Caco-2 (cell line): ENCODE results near the gene LRRC2. TPM values are rescaled to one million over a fixed set of nuclear protein-coding genes. Genes with fewer than 3 reads are reported as not detected.
"Not testable (repeated sequence)": the region's sequence is repeated elsewhere in the genome, so short reads cannot be mapped to it uniquely, and the experiment has no call there.

Experiments used
- BruUV-seq: library from RNA; stranded (reverse); fragments of 400-500 nt; replicated peaks from 2 replicates; lab custom pipeline; 2021; lab: Mats Ljungman, UMichigan
- CTCF ChIA-PET: fragments of 300-600 bp; sonication (Branson Sonifier 250); formaldehyde crosslinking; loops from one replicate; lab custom pipeline; 2022; ENCODE audit warnings: antibody characterized with exemption; lab: Charles Lee
- POLR2A ChIA-PET: fragments of 300-600 bp; sonication (Branson Sonifier 250); formaldehyde crosslinking; loops from one replicate; lab custom pipeline; 2022; ENCODE audit warnings: antibody characterized with exemption; lab: Charles Lee
- DNase-seq, 2 experiments: peaks; one replicate each; pipeline versions ENCODE4 v3.0.0 to v3.0.0-alpha.2; 2020 to 2022
- H3K27me3 ChIP-seq: replicated peaks from 2 replicates; pipeline ENCODE4 v1.6.0; 2011; ENCODE audit warnings: low read length; ENCODE audit not compliant: control insufficient read depth, insufficient read depth
- H3K36me3 ChIP-seq: 2 replicates; pipeline ENCODE4 v1.5.1; 2011; ENCODE audit warnings: low read length; ENCODE audit not compliant: control insufficient read depth, insufficient read depth
- H3K4me1 ChIP-seq: fragments of 250-450 bp; sonication (Bioruptor Pico); 2 replicates; pipeline ENCODE4 v1.5.1; 2020; ENCODE audit warnings: mild to moderate bottlenecking
- H3K4me3 ChIP-seq: 2 replicates; pipeline ENCODE4 v1.5.1; 2011; ENCODE audit warnings: low read depth, mild to moderate bottlenecking, control low read depth, low read length
- H3K9me3 ChIP-seq: fragments of 250-450 bp; sonication (Bioruptor Pico); 2 replicates; pipeline ENCODE4 v1.5.1; 2020; ENCODE audit warnings: mild to moderate bottlenecking, moderate library complexity
- H3K27ac Mint-ChIP-seq: one replicate; pipeline ENCODE4 v1.8.0; 2022; ENCODE audit warnings: mixed read lengths; ENCODE audit not compliant: unreplicated experiment
- H3K27me3 Mint-ChIP-seq: one replicate; pipeline ENCODE4 v1.8.0; 2022; ENCODE audit warnings: mixed read lengths; ENCODE audit not compliant: insufficient read depth, unreplicated experiment
- H3K36me3 Mint-ChIP-seq: one replicate; pipeline ENCODE4 v1.8.0; 2022; ENCODE audit warnings: mild to moderate bottlenecking, mixed read lengths; ENCODE audit not compliant: insufficient read depth, unreplicated experiment
- H3K4me1 Mint-ChIP-seq: one replicate; pipeline ENCODE4 v1.8.0; 2022; ENCODE audit warnings: low read depth, mixed read lengths; ENCODE audit not compliant: unreplicated experiment
- H3K4me3 Mint-ChIP-seq: one replicate; pipeline ENCODE4 v1.8.0; 2022; ENCODE audit warnings: mild to moderate bottlenecking, moderate library complexity, mixed read lengths; ENCODE audit not compliant: unreplicated experiment
- H3K9me3 Mint-ChIP-seq: one replicate; pipeline ENCODE4 v1.8.0; 2022; ENCODE audit warnings: mixed read lengths; ENCODE audit not compliant: unreplicated experiment
- CTCF ChIP-seq, 2 experiments: fragments of 200-600 bp in 1 of 2; IDR thresholded peaks; 1 replicate in 1 of 2; 2 replicates in 1 of 2; pipeline versions ENCODE4 v1.5.1 to v1.8.0; 2011 to 2022; ENCODE audit warnings: antibody characterized with exemption in 1 of 2, control low read depth in 1 of 2, inconsistent platforms in 1 of 2, low read depth in 1 of 2, low read length in 1 of 2, mild to moderate bottlenecking in 1 of 2, moderate library complexity in 1 of 2; ENCODE audit not compliant: insufficient read depth in 1 of 2, severe bottlenecking in 1 of 2, unreplicated experiment in 1 of 2
- intact Hi-C: fragments of 100-400 bp; cut with micrococcal nuclease; formaldehyde crosslinking; loops from one replicate; pipeline ENCODE4 v1.10.0; 2022; ENCODE audit not compliant: unreplicated experiment
- total RNA-seq: library from RNA; stranded (reverse); gene quantifications from 2 replicates; pipeline ENCODE4 v1.2.3, GENCODE V29; 2022

The LRRC2 gene
- total RNA-seq, 1 experiment from 2014 or later, result 0.27 TPM

GRCh38 chr3:46524832-46525231 lies 41.3 kb downstream of the LRRC2 start:
- no peak for TF ChIP-seq CTCF (IDR thresholded peaks at IDR 0.05; ENCODE audit: insufficient read depth in 1 of 2, low read depth in 1 of 2, low read length in 1 of 2, severe bottlenecking in 1 of 2, unreplicated experiment in 1 of 2)
- no TSS peak for BruUV-seq
- no peak for DNase-seq
- no peaks in the 10 kb centered on the region for H3K4me1 ChIP-seq
- Mint-ChIP-seq H3K36me3 (no peaks in the 10 kb centered on the region), H3K27ac (no peak overlapping the region), H3K4me1 (no peaks in the 10 kb centered on the region), H3K27me3 (no peaks in the 10 kb centered on the region), H3K9me3 (no peaks in the 10 kb centered on the region), H3K4me3 (no peak overlapping the region)
- intact Hi-C loops, result no loop called here
- POLR2A ChIA-PET, result no interaction called here
- H3K4me3 ChIP-seq, result no peak overlapping the region
- CTCF ChIA-PET, result interaction anchor here (0.8 kb wide), 1 partner anchor 15 kb away, joined by 3 read pairs; no protein-coding TSS in a partner anchor
- no peaks in the 10 kb centered on the region for H3K27me3 ChIP-seq
- no peaks in the 10 kb centered on the region for H3K9me3 ChIP-seq
- no peaks in the 10 kb centered on the region for H3K36me3 ChIP-seq

- no peak overlapping the region for H3K4me3 ChIP-seq
- intact Hi-C loops, result no loop called here
- no peak for DNase-seq
Measured at GRCh38 chr3:46524008-46524407, 42.1 kb downstream of the LRRC2 start.

GRCh38 chr3:46523556-46523955 lies 42.5 kb downstream of the LRRC2 start:
- no peak for TF ChIP-seq CTCF (IDR thresholded peaks at IDR 0.05; ENCODE audit: insufficient read depth in 1 of 2, low read depth in 1 of 2, low read length in 1 of 2, severe bottlenecking in 1 of 2, unreplicated experiment in 1 of 2)
- intact Hi-C loops, result no loop called here

More at GRCh38 chr3:46524008-46524407, 42.1 kb downstream of the LRRC2 start:
- H3K36me3 Mint-ChIP-seq, result no peaks in the 10 kb centered on the region
- H3K4me3 Mint-ChIP-seq, result no peak overlapping the region
- POLR2A ChIA-PET, result no interaction called here
- CTCF ChIA-PET, result no interaction called here
- H3K4me1 Mint-ChIP-seq, result no peaks in the 10 kb centered on the region
- H3K9me3 Mint-ChIP-seq, result no peaks in the 10 kb centered on the region
- Histone ChIP-seq H3K36me3 (no peaks in the 10 kb centered on the region), H3K4me1 (no peaks in the 10 kb centered on the region), H3K9me3 (no peaks in the 10 kb centered on the region), H3K27me3 (no peaks in the 10 kb centered on the region)
- H3K27ac Mint-ChIP-seq, result no peak overlapping the region
- no TSS peak for BruUV-seq
- TF ChIP-seq CTCF (IDR thresholded peaks at IDR 0.05; ENCODE audit: insufficient read depth in 1 of 2, low read depth in 1 of 2, low read length in 1 of 2, severe bottlenecking in 1 of 2, unreplicated experiment in 1 of 2), result no peak
- H3K27me3 Mint-ChIP-seq, result no peaks in the 10 kb centered on the region

GRCh38 chr3:46522201-46522600 lies 43.9 kb downstream of the LRRC2 start:
- H3K4me1 Mint-ChIP-seq, H3K4me1 ChIP-seq: not testable (repeated sequence)

More at GRCh38 chr3:46523556-46523955, 42.5 kb downstream of the LRRC2 start:
- H3K4me1 Mint-ChIP-seq, result no peaks in the 10 kb centered on the region
- no peak overlapping the region for H3K27ac Mint-ChIP-seq
- H3K27me3 Mint-ChIP-seq, result no peaks in the 10 kb centered on the region
- H3K27me3 ChIP-seq, result no peaks in the 10 kb centered on the region
- H3K36me3 Mint-ChIP-seq, result no peaks in the 10 kb centered on the region
- no peak overlapping the region for H3K4me3 ChIP-seq
- no peak overlapping the region for H3K4me3 Mint-ChIP-seq
- no peaks in the 10 kb centered on the region for H3K9me3 ChIP-seq
- no peak for DNase-seq
- ChIA-PET POLR2A (no interaction called here), CTCF (no interaction called here)
- no peaks in the 10 kb centered on the region for H3K4me1 ChIP-seq
- BruUV-seq, result no TSS peak
- no peaks in the 10 kb centered on the region for H3K36me3 ChIP-seq
- no peaks in the 10 kb centered on the region for H3K9me3 Mint-ChIP-seq

More at GRCh38 chr3:46522201-46522600, 43.9 kb downstream of the LRRC2 start:
- H3K27me3 Mint-ChIP-seq, H3K27ac Mint-ChIP-seq, H3K9me3 Mint-ChIP-seq, H3K4me3 ChIP-seq, H3K36me3 Mint-ChIP-seq, H3K9me3 ChIP-seq, POLR2A ChIA-PET, H3K36me3 ChIP-seq, CTCF ChIA-PET, H3K4me3 Mint-ChIP-seq, DNase-seq, BruUV-seq, intact Hi-C loops, H3K27me3 ChIP-seq: not testable (repeated sequence)
